Right lobe of liver (tissue), 6 donors: ENCODE measurements around the gene PNCK. TPM values are rescaled to one million over a fixed set of nuclear protein-coding genes. Genes with fewer than 3 reads are reported as not detected.
"Not testable (repeated sequence)": the region's sequence is repeated elsewhere in the genome, so short reads cannot be mapped to it uniquely, and the experiment has no call there.

Experiments
- ATAC-seq, 4 donors: fragments of 200-7000 bp; cut with Tn5 transposase; one replicate each; pipeline ENCODE4 v1.9.1; 2020; ENCODE audit warnings: mild to moderate bottlenecking in 4 of 4, moderate library complexity in 4 of 4
- DNase-seq, 3 donors: peaks; one replicate each; pipeline ENCODE4 v3.0.0-alpha.2; 2020
- H3K27ac ChIP-seq, 3 donors: fragments of 200-600 bp; one replicate each; pipeline ENCODE4 v1.8.0; 2022
- H3K27me3 ChIP-seq, 2 donors: fragments of 200-600 bp; one replicate each; pipeline ENCODE4 v1.8.0; 2022
- H3K36me3 ChIP-seq, 4 donors: fragments of 200-600 bp; sonication (generic) in 1 of 4; one replicate each; pipeline versions ENCODE4 v1.5.1 to v1.8.0; 2017 to 2022; ENCODE audit warnings: control low read depth in 1 of 4
- H3K4me1 ChIP-seq, 4 donors: fragments of 200-600 bp; sonication (generic) in 1 of 4; one replicate each; pipeline versions ENCODE4 v1.5.1 to v1.8.0; 2017 to 2022; ENCODE audit warnings: control low read depth in 1 of 4
- H3K4me3 ChIP-seq, 3 donors: fragments of 200-600 bp; one replicate each; pipeline ENCODE4 v1.8.0; 2022
- H3K9me3 ChIP-seq, 4 donors: fragments of 200-600 bp; sonication (generic) in 1 of 4; one replicate each; pipeline versions ENCODE4 v1.5.1 to v1.8.0; 2017 to 2022; ENCODE audit warnings: control low read depth in 1 of 4
- CTCF ChIP-seq, 4 donors: fragments of 200-600 bp in 3 of 4; fragments of 450-650 bp in 1 of 4; IDR thresholded peaks; one replicate each; pipeline versions ENCODE4 v1.5.1 to v1.8.0; 2016 to 2022; ENCODE audit warnings: antibody characterized with exemption in 4 of 4, mild to moderate bottlenecking in 2 of 4
- POLR2A ChIP-seq: fragments of 450-650 bp; IDR thresholded peaks from one replicate; pipeline ENCODE4 v1.6.1; 2017; ENCODE audit warnings: antibody characterized with exemption, mild to moderate bottlenecking
- WGBS: methylation state at CpG from one replicate; pipeline ENCODE4 v1.1.6; 2018; ENCODE audit warnings: low coverage, low lambda C conversion rate; ENCODE audit not compliant: insufficient coverage; ENCODE audit errors: missing lambda C conversion rate; 5-methylcytosine and 5-hydroxymethylcytosine counted together
- intact Hi-C, 2 donors: fragments of 100-400 bp; cut with DNase I; formaldehyde crosslinking; loops; one replicate each; pipeline versions ENCODE4 v1.11.2 to v1.14.1; 2022
- total RNA-seq, 6 experiments: library from RNA; depleted of rRNA in 2 of 6; stranded (reverse); fragments of >200 nt in 2 of 6; fragmentation: NEBNext Ultra II Directional in 3 of 6; extraction: Animal tissue kit (Norgen Biotek cat#: 25700) in 3 of 6; gene quantifications; one replicate each; pipeline versions ENCODE4 v1.1.0 to v1.2.4, GENCODE V29; 2016 to 2023
- donor health status: DM: no; HTN: yes; CAD: no.
- donor health status: DM: no; HTN: no; CAD: no.
- donor health status: DM: no; HTN: no; CAD: no.
- donor health status: DM: no; HTN: yes; CAD: no.
- donor health status: DM: no; HTN: yes; CAD: no.

The PNCK gene
- total RNA-seq, 6 experiments from 2014 or later, result 0.86 TPM; not detected in 5

- no peak for ATAC-seq
- no peak overlapping the region for H3K27ac ChIP-seq
- TF ChIP-seq CTCF (IDR thresholded peaks at IDR 0.05) (no peak), POLR2A (no peak)
- intact Hi-C loops, result no loop called here
- H3K4me1 ChIP-seq, result no peaks in the 10 kb centered on the region
- peaks cover 0 to 2% (median under 1%) of the 10 kb centered on the region in 4 donors for H3K36me3 ChIP-seq
- 85% methylated on average over 4 of the region's 6 CpGs for WGBS
- no peak for DNase-seq
- no peaks in the 10 kb centered on the region for H3K9me3 ChIP-seq
- H3K27me3 ChIP-seq, result no peaks in the 10 kb centered on the region
- H3K4me3 ChIP-seq, result no peak overlapping the region
Measured at GRCh38 chrX:153707406-153707805, 33.8 kb upstream of the PNCK start.

- DNase-seq, result no peak
Measured at GRCh38 chrX:153706799-153707198, 33.2 kb upstream of the PNCK start.

GRCh38 chrX:153705403-153706060, 31.9 kb upstream of the PNCK start:
- H3K27ac ChIP-seq, H3K4me1 ChIP-seq, DNase-seq, H3K36me3 ChIP-seq, H3K4me3 ChIP-seq, ATAC-seq, H3K27me3 ChIP-seq, H3K9me3 ChIP-seq, intact Hi-C loops: not testable (repeated sequence)
- 60% methylated on average over 1 of the region's 18 CpGs for WGBS

More at GRCh38 chrX:153706799-153707198, 33.2 kb upstream of the PNCK start:
- intact Hi-C loops, result no loop called here
- H3K4me1 ChIP-seq, result no peaks in the 10 kb centered on the region
- no peak for ATAC-seq
- peaks cover 0 to 4% (median under 1%) of the 10 kb centered on the region in 4 donors for H3K36me3 ChIP-seq
- no peaks in the 10 kb centered on the region for H3K27me3 ChIP-seq
- no peak for TF ChIP-seq CTCF (IDR thresholded peaks at IDR 0.05)
- H3K9me3 ChIP-seq, result no peaks in the 10 kb centered on the region
- WGBS, result 73% methylated on average over 9 of the region's 9 CpGs
- no peak overlapping the region for H3K4me3 ChIP-seq
- no peak overlapping the region for H3K27ac ChIP-seq

GRCh38 chrX:153704631-153705402, 31.2 kb upstream of the PNCK start:
- H3K4me1 ChIP-seq, H3K36me3 ChIP-seq, H3K4me3 ChIP-seq, ATAC-seq, H3K9me3 ChIP-seq, DNase-seq, H3K27me3 ChIP-seq, H3K27ac ChIP-seq, intact Hi-C loops: not testable (repeated sequence)
- 80% methylated on average over 1 of the region's 12 CpGs for WGBS

GRCh38 chrX:153704021-153704526, 30.5 kb upstream of the PNCK start:
- H3K36me3 ChIP-seq, result peaks cover 0 to 4% (median under 1%) of the 10 kb centered on the region in 4 donors
- ATAC-seq (no peak), DNase-seq (no peak)
- intact Hi-C loops, result no loop called here
- no peak overlapping the region for H3K27ac ChIP-seq
- no peaks in the 10 kb centered on the region for H3K4me1 ChIP-seq
- H3K4me3 ChIP-seq, result no peak overlapping the region
- WGBS, result 78% methylated on average over 5 of the region's 18 CpGs
- H3K27me3 ChIP-seq, result no peaks in the 10 kb centered on the region
- TF ChIP-seq CTCF (IDR thresholded peaks at IDR 0.05) (no peak), POLR2A (no peak)
- H3K9me3 ChIP-seq, result no peaks in the 10 kb centered on the region
